K562 (cell line): Measurements from ENCODE around the gene MYO15B. TPM values are rescaled to one million over a fixed set of nuclear protein-coding genes. Genes with fewer than 3 reads are reported as not detected.

Experiments
- ATAC-seq: fragments of 200-7000 bp; cut with Tn5 transposase; 3 replicates; pipeline ENCODE4 v1.9.1; 2020; ENCODE audit warnings: moderate library complexity
- BruUV-seq: library from RNA; stranded (reverse); fragments of 400-500 nt; replicated peaks from 2 replicates; lab custom pipeline; 2021; lab: Mats Ljungman, UMichigan
- CTCF ChIA-PET: fragments of 300-600 bp; formaldehyde crosslinking; extraction: SDS; loops from one replicate; lab custom pipeline; 2021; ENCODE audit warnings: low intra/inter-chr PET ratio; lab: Yijun Ruan, JAX
- POLR2A ChIA-PET: fragments of 300-600, 350-650 bp; sonication (Branson Sonifier 250); formaldehyde crosslinking; extraction: SDS; loops from one replicate; lab custom pipeline; 2021; ENCODE audit warnings: antibody characterized with exemption, inconsistent platforms; lab: Yijun Ruan, JAX
- DNase-seq, 4 experiments: peaks; one replicate each; pipeline versions ENCODE4 v3.0.0 to v3.0.0-alpha.2; 2011 to 2018; ENCODE audit warnings: low spot score in 3 of 4, mixed read lengths in 3 of 4; ENCODE audit errors: extremely low read depth in 1 of 4
- FAIRE-seq: peaks from 2 replicates; lab custom pipeline; 2011; peaks lifted over from hg19 to GRCh38; lab: Jason Lieb, UNC
- H2AFZ ChIP-seq: 2 replicates; pipeline ENCODE4 v1.6.0; 2011; ENCODE audit warnings: low read depth, low read length, control low read depth, inconsistent platforms
- H3K27ac ChIP-seq: fragments of 200-600 bp; 3 replicates; pipeline ENCODE4 v1.8.0; 2011; ENCODE audit warnings: low read depth, mild to moderate bottlenecking, control low read depth, inconsistent platforms, low read length, moderate library complexity, mixed read lengths; ENCODE audit errors: extremely low read depth
- H3K27me3 ChIP-seq, 2 experiments: fragments of 300-600 bp in 1 of 2; 2 replicates in 1 of 2; 3 replicates in 1 of 2; pipeline versions ENCODE4 v1.6.0 to v1.8.0; 2011; ENCODE audit warnings: inconsistent platforms in 2 of 2, low read length in 2 of 2, mild to moderate bottlenecking in 1 of 2, mixed read lengths in 1 of 2, moderate library complexity in 1 of 2; ENCODE audit not compliant: control insufficient read depth in 2 of 2, insufficient read depth in 2 of 2
- H3K36me3 ChIP-seq: fragments of 300-600 bp; 3 replicates; pipeline ENCODE4 v1.8.0; 2011; ENCODE audit warnings: mild to moderate bottlenecking, low read length, inconsistent platforms; ENCODE audit not compliant: control insufficient read depth, insufficient read depth
- H3K4me1 ChIP-seq, 2 experiments: fragments of 200-600 bp in 1 of 2; replicated peaks in 1 of 2; 2 replicates in 1 of 2; 3 replicates in 1 of 2; pipeline versions ENCODE4 v1.5.1 to v1.8.0; 2011; ENCODE audit warnings: inconsistent platforms in 2 of 2, low read length in 2 of 2, mild to moderate bottlenecking in 1 of 2, mixed read lengths in 1 of 2, moderate library complexity in 1 of 2; ENCODE audit not compliant: control insufficient read depth in 2 of 2, insufficient read depth in 2 of 2
- H3K4me2 ChIP-seq: 2 replicates; pipeline ENCODE4 v1.6.1; 2011; ENCODE audit warnings: low read length, control low read depth, inconsistent platforms, mixed read lengths; ENCODE audit not compliant: insufficient read depth
- H3K4me3 ChIP-seq: fragments of 200-600 bp; sonication (generic), shearing (Covaris generic); 2 replicates; pipeline ENCODE4 v1.5.1; 2016; ENCODE audit warnings: control low read depth, inconsistent platforms
- H3K79me2 ChIP-seq: fragments of 200-600 bp; 3 replicates; pipeline ENCODE4 v1.8.0; 2011; ENCODE audit warnings: low read length, inconsistent platforms; ENCODE audit not compliant: control insufficient read depth, insufficient read depth
- H3K9ac ChIP-seq, 2 experiments: 2 replicates each; pipeline versions ENCODE4 v1.6.0 to v1.6.1; 2011; ENCODE audit warnings: low read depth in 2 of 2, low read length in 2 of 2, control low read depth in 1 of 2, inconsistent platforms in 1 of 2, mild to moderate bottlenecking in 1 of 2, mixed read lengths in 1 of 2; ENCODE audit not compliant: insufficient read depth in 1 of 2
- H3K9me1 ChIP-seq: one replicate; pipeline ENCODE4 v1.6.0; 2011; ENCODE audit warnings: inconsistent platforms, mild to moderate bottlenecking, low read length, moderate library complexity; ENCODE audit not compliant: control insufficient read depth, insufficient read depth
- H3K9me3 ChIP-seq: replicated peaks from 2 replicates; pipeline ENCODE4 v1.5.1; 2011; ENCODE audit warnings: low read depth, low read length, inconsistent platforms; ENCODE audit not compliant: control insufficient read depth, insufficient read depth
- H4K20me1 ChIP-seq: replicated peaks from 2 replicates; pipeline ENCODE4 v1.6.1; 2011; ENCODE audit warnings: low read length, inconsistent platforms, mixed read lengths; ENCODE audit not compliant: control insufficient read depth, insufficient read depth
- CREB1 ChIP-seq, 2 experiments: sonication (generic) in 1 of 2; formaldehyde crosslinking in 1 of 2; IDR thresholded peaks; 2 replicates each; pipeline versions ENCODE4 v1.6.1 to v1.8.0; 2012 to 2022; ENCODE audit warnings: inconsistent platforms in 1 of 2, mild to moderate bottlenecking in 1 of 2, missing genetic modification reagents in 1 of 2, moderate library complexity in 1 of 2
- CREM ChIP-seq: IDR thresholded peaks from 2 replicates; pipeline ENCODE4 v1.6.1; 2014; ENCODE audit warnings: antibody characterized with exemption, low read depth
- ELK3 ChIP-seq: fragments of 450-650 bp; formaldehyde crosslinking; IDR thresholded peaks from 2 replicates; pipeline ENCODE4 v1.4.0; 2020; ENCODE audit warnings: mild to moderate bottlenecking
- HLTF ChIP-seq: fragments of 450-650 bp; IDR thresholded peaks from 2 replicates; pipeline ENCODE4 v1.6.1; 2016
- MYNN ChIP-seq, 2 experiments: sonication (generic); formaldehyde crosslinking in 1 of 2; IDR thresholded peaks; 2 replicates each; pipeline versions ENCODE4 v1.5.0 to v1.6.1; 2016 to 2020; ENCODE audit warnings: antibody characterized with exemption in 1 of 2, missing genetic modification reagents in 1 of 2
- POLR2G ChIP-seq: fragments of 200-400 bp; formaldehyde crosslinking; IDR thresholded peaks from 2 replicates; pipeline ENCODE4 v1.6.1; 2017; ENCODE audit warnings: low read depth, mild to moderate bottlenecking, antibody characterized with exemption, low read length, moderate library complexity
- TFAP4 ChIP-seq: sonication (generic); formaldehyde crosslinking; IDR thresholded peaks from 2 replicates; pipeline ENCODE4 v1.8.0; 2022; ENCODE audit warnings: missing genetic modification reagents, mild to moderate bottlenecking, moderate library complexity, borderline replicate concordance
- YBX1 ChIP-seq: fragments of 450-650 bp; IDR thresholded peaks from 2 replicates; pipeline ENCODE4 v1.7.1; 2016; ENCODE audit warnings: mild to moderate bottlenecking
- ZNF75A ChIP-seq: fragments of 450-650 bp; formaldehyde crosslinking; IDR thresholded peaks from 2 replicates; pipeline ENCODE4 v1.4.0; 2020; ENCODE audit warnings: mild to moderate bottlenecking
- WGBS: fragments of 100-300 bp; shearing (Covaris generic); methylation state at CpG from one replicate; pipeline ENCODE4 v1.1.6; 2016; ENCODE audit warnings: low coverage, mixed read lengths; ENCODE audit not compliant: insufficient coverage; ENCODE audit errors: missing lambda C conversion rate; 5-methylcytosine and 5-hydroxymethylcytosine counted together
- in situ Hi-C: fragments of 300-500 bp; cut with MboI; formaldehyde crosslinking; loops from 4 replicates; pipeline ENCODE4 v1.15.0; 2018; ENCODE audit warnings: inconsistent platforms, mixed read lengths
- intact Hi-C: fragments of 100-400 bp; cut with micrococcal nuclease; formaldehyde crosslinking; loops from 2 replicates; pipeline ENCODE4 v1.14.2; 2022
- polyA plus RNA-seq, 8 experiments: library from polyadenylated mRNA; depleted of rRNA in 4 of 8; stranded (reverse) in 5 of 8; unstranded in 3 of 8; fragments of >200 nt; fragmentation: Nextera tagmentation in 2 of 8; fragmentation: Illumina TruSeq in 1 of 8; extraction: Ambion mirVana in 2 of 8; extraction: Trizol in 1 of 8; gene quantifications; 2 replicates each; pipeline versions ENCODE4 v1.2.1 to v1.2.3, GENCODE V29; 2011 to 2014; ENCODE audit warnings: inconsistent platforms in 1 of 8, missing spikeins in 1 of 8
- total RNA-seq, 7 experiments: library from RNA; depleted of rRNA in 6 of 7; stranded (reverse); fragments of >200 nt in 6 of 7; fragmentation: Illumina TruSeq in 2 of 7; extraction: Trizol in 2 of 7; gene quantifications; 2 replicates each; pipeline versions ENCODE4 v1.2.1 to v1.2.3, GENCODE V29; 2011 to 2021; ENCODE audit warnings: low replicate concordance in 1 of 7

Gene MYO15B
- total and polyA plus RNA-seq, 9 of the 15 experiments (the other 6 are each of a cell fraction or from before 2014, with no cell fraction given), result 0.05 to 3.1 (median 0.83) TPM; not detected in 2

- no peaks in the 10 kb centered on the region for H3K36me3 ChIP-seq
- DNase-seq (peak; percentile 67 to 81 (median 75)), FAIRE-seq (peak; percentile 65), ATAC-seq (peak; percentile 71)
- intact Hi-C loops, result loop anchor here (10.0 kb wide), 1 partner anchor 195 kb away; no protein-coding TSS in a partner anchor
- peaks cover 0 to 74% of the 10 kb centered on the region in 2 experiments; a peak in 3 of 5 replicates for H3K4me1 ChIP-seq
- H2AFZ ChIP-seq, result no peak overlapping the region
- no peak overlapping the region for H3K4me2 ChIP-seq
- no TSS peak for BruUV-seq
- H3K9me3 ChIP-seq, result no peaks in the 10 kb centered on the region
- peaks cover 17% of the 10 kb centered on the region for H4K20me1 ChIP-seq
- ChIA-PET POLR2A (interaction anchor here (0.6 to 1.4 kb wide), 6 partner anchors 12 to 158 kb away, joined by 3 to 4 read pairs (median 4); no protein-coding TSS in a partner anchor), CTCF (interaction anchor here (0.7 to 2.3 kb wide), 4 partner anchors 103 to 130 kb away, joined by 3 to 9 read pairs (median 4); partner anchors contain the start of gene TSEN54)
- H3K9ac ChIP-seq, result peak overlapping the region in 1 of 2 experiments; percentile 68; a peak in 2 of 4 replicates
- H3K79me2 ChIP-seq, result no peaks in the 10 kb centered on the region
- no peak overlapping the region for H3K27ac ChIP-seq
- H3K27me3 ChIP-seq, result peaks cover 4 to 61% of the 10 kb centered on the region in 2 experiments; a peak in 3 of 5 replicates
- no peak overlapping the region for H3K4me3 ChIP-seq
- WGBS, result 14% methylated on average over 34 of the region's 36 CpGs
- H3K9me1 ChIP-seq, result no peaks in the 10 kb centered on the region
- in situ Hi-C loops, result loop anchor here (5.0 kb wide), 1 partner anchor 128 kb away; no protein-coding TSS in a partner anchor
- TF ChIP-seq POLR2G, result peak; percentile 16; the same call in 1 of the 2 replicates
- no peak for TF ChIP-seq YBX1
- TF ChIP-seq TFAP4 (CRISPR knock-in tag), result peak; percentile 46; the same call in 1 of the 2 replicates
- no peak for TF ChIP-seq MYNN (IDR thresholded peaks at IDR 0.05)
- no peak for TF ChIP-seq MYNN (CRISPR knock-in tag; IDR thresholded peaks at IDR 0.05)
- TF ChIP-seq ZNF75A (CRISPR knock-in tag), result no peak
- no peak for TF ChIP-seq ELK3 (CRISPR knock-in tag)
- TF ChIP-seq CREB1 (IDR thresholded peaks at IDR 0.05), result peak; percentile 77; the same call in 1 of the 2 replicates
- peak; percentile 79 for TF ChIP-seq CREB1 (CRISPR knock-in tag; IDR thresholded peaks at IDR 0.05)
- no peak for TF ChIP-seq HLTF
- peak; percentile 77 for TF ChIP-seq CREM
Observed at GRCh38 chr17:75619506-75620431, 32.2 kb downstream of the MYO15B start.
